Measurements from ENCODE around the gene MRPL44. TPM values are rescaled to one million over a fixed set of nuclear protein-coding genes. Genes with fewer than 3 reads are reported as not detected.
"Not testable (repeated sequence)": the region's sequence is repeated elsewhere in the genome, so short reads cannot be mapped to it uniquely, and the experiment has no call there.

MRPL44 gene
- total RNA-seq, 1 donor = 19.1 TPM

DNA sequence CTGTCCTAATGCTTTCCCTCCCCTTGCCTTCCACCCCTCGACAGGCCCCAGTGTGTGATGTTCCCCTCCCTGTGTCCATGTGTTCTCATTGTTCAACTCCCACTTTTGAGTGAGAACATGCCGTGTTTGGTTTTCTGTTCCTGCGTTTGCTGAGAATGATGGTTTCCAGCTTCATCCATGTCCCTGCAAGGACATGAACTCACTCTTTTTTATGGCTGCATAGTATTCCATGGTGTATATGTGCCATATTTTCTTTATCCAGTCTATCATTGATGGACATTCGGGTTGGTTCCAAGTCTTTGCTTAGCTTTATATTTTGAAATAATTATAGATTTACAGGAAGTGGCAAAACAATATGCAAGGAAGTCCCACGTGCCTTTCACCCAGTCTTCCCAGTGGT is 43.4 kb downstream of the MRPL44 start:
- not testable (repeated sequence) for DNase-seq (ENCODE audit: low read depth in 2 of 3, low spot score in 2 of 3)

DNA sequence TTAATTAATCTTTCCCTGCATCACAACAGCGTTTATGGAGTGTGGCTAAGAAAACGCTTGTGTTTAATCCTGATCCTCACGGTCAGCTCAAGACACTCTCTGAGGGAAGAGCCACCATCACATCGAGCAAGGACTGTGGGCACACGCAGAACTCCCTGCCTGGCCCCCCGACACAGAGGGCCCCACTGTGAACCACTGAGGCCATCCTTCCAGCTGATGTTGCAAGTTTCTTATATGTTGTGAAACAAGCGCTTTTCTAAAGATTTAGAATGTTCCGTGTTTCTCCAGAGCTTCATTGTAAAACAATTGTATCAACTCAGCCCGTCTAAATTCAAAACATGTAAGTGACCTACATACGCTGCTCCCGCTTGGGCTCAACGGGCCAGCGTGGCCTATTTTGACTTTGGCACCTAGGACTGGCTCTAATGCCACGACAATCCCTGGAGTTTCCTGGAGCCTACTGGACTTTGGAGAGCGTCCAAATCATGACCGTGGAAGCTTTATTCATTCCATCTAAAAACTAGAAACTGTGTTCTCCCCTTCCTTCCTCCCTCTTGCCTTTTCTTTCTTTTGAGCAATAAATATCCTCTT is 46.9 kb downstream of the MRPL44 start:
- DNase-seq (ENCODE audit: low read depth in 2 of 3, low spot score in 2 of 3) = no peak

DNA sequence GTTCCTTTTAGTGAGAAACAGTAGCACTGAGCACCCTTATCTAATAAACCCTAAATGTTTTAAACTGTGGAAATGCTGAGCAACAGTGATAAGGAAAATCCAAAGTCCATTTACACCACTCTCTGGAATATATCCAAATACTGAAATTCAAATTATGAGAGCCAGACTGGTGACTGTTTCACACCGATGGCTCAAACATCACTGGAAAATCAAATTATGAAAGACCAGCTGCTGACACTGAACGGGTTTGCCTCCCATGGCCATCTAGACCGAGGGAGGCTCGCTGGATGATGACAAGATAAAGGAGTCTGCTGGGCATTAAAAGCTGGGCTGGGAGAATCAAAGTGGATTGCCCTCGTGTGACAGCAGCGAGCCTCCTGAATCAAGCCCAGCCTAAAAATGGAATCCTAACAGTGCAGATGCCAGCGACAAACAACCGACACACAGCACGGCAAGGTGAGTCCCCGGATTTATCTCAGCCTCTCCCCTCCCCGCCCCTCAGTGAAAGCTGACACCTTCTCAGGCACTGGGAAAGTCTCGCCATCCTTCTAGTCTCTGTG is 51.5 kb downstream of the MRPL44 start:
- DNase-seq (ENCODE audit: low read depth in 2 of 3, low spot score in 2 of 3) = no peak

DNA sequence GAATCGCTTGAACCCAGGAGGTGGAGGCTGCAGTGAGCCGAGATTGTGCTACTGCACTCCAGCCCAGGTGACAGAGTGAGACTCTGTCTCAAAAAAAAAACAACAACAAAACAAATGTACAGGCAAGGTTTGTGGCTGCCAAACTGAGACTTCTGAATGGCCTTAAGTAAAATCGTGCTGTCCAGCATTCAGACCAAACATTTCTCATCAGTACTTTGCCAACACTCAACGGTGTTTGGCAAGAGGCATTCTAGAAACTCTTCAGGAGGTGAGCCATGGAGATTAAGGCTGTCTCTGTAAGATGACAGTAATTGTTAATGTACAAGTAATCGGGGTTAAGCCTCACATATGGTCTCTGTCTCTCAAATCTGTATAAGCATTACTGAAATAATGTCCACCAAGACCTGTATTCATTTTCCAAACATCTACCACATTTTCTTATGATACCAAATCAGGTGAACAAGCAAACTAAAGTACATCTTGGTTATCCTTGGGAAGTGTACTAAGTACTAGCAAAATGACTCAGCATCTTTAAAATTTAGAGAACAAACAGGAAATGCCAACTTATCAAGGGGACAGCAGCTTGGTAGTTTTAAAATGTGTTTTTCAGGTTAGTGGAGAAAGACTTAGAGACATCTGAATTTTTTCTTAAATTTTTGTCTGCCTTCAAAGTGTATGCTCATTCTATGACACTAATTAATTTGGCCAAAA is 52.5 kb downstream of the MRPL44 start:
- DNase-seq (ENCODE audit: low read depth in 2 of 3, low spot score in 2 of 3) = peak in 2 of 3 donors; percentile 26 to 68

DNA sequence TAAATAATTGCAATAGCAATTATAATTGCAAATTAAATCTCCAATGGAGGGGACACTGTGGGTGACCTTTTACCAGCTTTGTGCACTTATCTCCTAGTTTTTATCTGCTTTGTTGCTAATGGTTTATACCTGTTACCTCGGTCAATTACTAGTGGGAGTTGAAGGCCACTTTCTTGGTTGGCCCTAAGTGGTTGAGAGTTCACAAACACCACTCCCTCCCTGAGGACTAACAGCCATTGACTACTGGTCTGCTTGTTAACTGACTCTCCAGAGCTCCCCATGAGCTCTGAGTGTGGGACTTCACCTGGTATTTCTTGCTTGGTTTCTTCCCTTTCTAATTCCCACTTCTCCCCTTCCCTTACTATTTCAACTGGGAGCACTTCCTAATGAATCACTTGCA is 54.6 kb downstream of the MRPL44 start:
- no peak for DNase-seq (ENCODE audit: low read depth in 2 of 3, low spot score in 2 of 3)

DNA sequence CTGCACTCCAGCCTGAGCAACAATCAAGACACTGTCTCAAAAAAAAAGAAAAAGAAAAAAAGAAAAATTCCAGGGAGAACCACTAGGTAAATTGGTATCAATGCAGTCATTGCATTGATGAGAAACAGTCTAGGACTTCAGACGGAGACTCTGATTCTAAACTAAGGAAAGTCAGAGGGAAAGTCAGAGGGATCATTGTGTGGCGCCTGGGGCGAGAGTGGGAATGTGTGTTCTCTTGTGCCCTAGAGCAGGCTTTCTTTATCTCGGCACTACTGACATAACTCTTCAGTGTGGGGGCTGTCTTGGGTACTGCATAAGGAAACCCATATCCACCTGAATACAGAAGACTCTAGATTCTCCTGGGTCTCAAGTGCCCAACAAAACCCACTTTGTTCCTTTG is 57.1 kb downstream of the MRPL44 start:
- no peak for DNase-seq (ENCODE audit: low read depth in 2 of 3, low spot score in 2 of 3)

DNA sequence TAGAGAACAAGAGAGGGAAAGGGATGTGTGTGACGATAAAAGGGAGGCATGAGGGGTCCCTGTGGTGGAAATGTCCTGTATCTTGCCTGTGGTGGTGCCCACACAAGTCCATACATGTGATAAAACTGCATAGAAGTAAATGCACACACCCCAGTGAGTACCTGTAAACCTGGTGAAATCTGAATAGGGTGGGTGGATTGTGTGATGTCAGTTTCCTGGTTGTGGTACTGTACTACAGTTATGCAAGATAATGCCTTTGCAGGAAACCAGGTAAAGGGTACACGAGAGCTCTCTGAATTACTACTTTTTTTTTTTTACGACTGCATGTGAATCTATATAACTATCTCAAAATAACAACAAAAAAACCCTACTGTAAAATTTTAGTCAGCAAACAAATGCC is 59.7 kb downstream of the MRPL44 start:
- no peak for DNase-seq (ENCODE audit: low read depth in 2 of 3, low spot score in 2 of 3)

Other genes starting within 250 kb of the MRPL44 start
- 0.81 TPM for gene AP1S3, start 119.9 kb upstream of the MRPL44 start, total RNA-seq
- gene WDFY1, start 12.1 kb upstream of the MRPL44 start, total RNA-seq = 66.8 TPM
- 35.3 TPM for gene SERPINE2, start 81.8 kb downstream of the MRPL44 start, total RNA-seq